H54 (cell line): ENCODE data around the gene IL22RA1.

ENCODE experiments used
- DNase-seq: peaks from one replicate; pipeline ENCODE4 v3.0.0; 2011; ENCODE audit warnings: low spot score, mixed read lengths; ENCODE audit not compliant: insufficient read length
- FAIRE-seq: peaks from 3 replicates; lab custom pipeline; 2011; peaks lifted over from hg19 to GRCh38; lab: Jason Lieb, UNC
- POLR2A ChIP-seq: IDR thresholded peaks from 2 replicates; pipeline ENCODE4 v1.6.1; 2011; ENCODE audit warnings: low read depth, mild to moderate bottlenecking, low read length

The IL22RA1 gene

GRCh38 chr1:24136956-24137539 is 5.9 kb downstream of the IL22RA1 start:
- DNase-seq (no peak), FAIRE-seq (no peak)
- no peak for TF ChIP-seq POLR2A

GRCh38 chr1:24134376-24134775 is 8.6 kb downstream of the IL22RA1 start:
- FAIRE-seq (no peak), DNase-seq (no peak)
- no peak for TF ChIP-seq POLR2A

GRCh38 chr1:24133819-24134218 is 9.1 kb downstream of the IL22RA1 start:
- DNase-seq (no peak), FAIRE-seq (no peak)
- TF ChIP-seq POLR2A = no peak

- FAIRE-seq (no peak), DNase-seq (no peak)
Measured at GRCh38 chr1:24130385-24130784, 12.6 kb downstream of the IL22RA1 start.

GRCh38 chr1:24127801-24128363 is 15.1 kb downstream of the IL22RA1 start:
- no peak for TF ChIP-seq POLR2A
- DNase-seq (no peak), FAIRE-seq (no peak)

More at GRCh38 chr1:24130385-24130784, 12.6 kb downstream of the IL22RA1 start:
- TF ChIP-seq POLR2A = no peak

- TF ChIP-seq POLR2A = no peak
- DNase-seq (no peak), FAIRE-seq (no peak)
Measured at GRCh38 chr1:24127134-24127800, 15.7 kb downstream of the IL22RA1 start.

GRCh38 chr1:24126672-24127023 is 16.3 kb downstream of the IL22RA1 start:
- no peak for FAIRE-seq
- TF ChIP-seq POLR2A = no peak
- no peak for DNase-seq

GRCh38 chr1:24126018-24126671 is 16.8 kb downstream of the IL22RA1 start:
- no peak for TF ChIP-seq POLR2A
- FAIRE-seq (peak; percentile 55), DNase-seq (peak; percentile 26)

GRCh38 chr1:24125456-24125855 is 17.5 kb downstream of the IL22RA1 start:
- TF ChIP-seq POLR2A = no peak
- FAIRE-seq (no peak), DNase-seq (no peak)

GRCh38 chr1:24124980-24125379 is 18.0 kb downstream of the IL22RA1 start:
- DNase-seq (no peak), FAIRE-seq (no peak)
- TF ChIP-seq POLR2A = no peak

GRCh38 chr1:24123611-24124010 is 19.3 kb downstream of the IL22RA1 start:
- no peak for FAIRE-seq
- DNase-seq = no peak
- no peak for TF ChIP-seq POLR2A

- FAIRE-seq (no peak), DNase-seq (no peak)
- TF ChIP-seq POLR2A = no peak
Measured at GRCh38 chr1:24122776-24123175, 20.2 kb downstream of the IL22RA1 start.

GRCh38 chr1:24121406-24121805 is 21.5 kb downstream of the IL22RA1 start:
- no peak for TF ChIP-seq POLR2A
- FAIRE-seq = no peak

GRCh38 chr1:24120965-24121364 is 22.0 kb downstream of the IL22RA1 start:
- DNase-seq (no peak), FAIRE-seq (no peak)
- TF ChIP-seq POLR2A = no peak

More at GRCh38 chr1:24121406-24121805, 21.5 kb downstream of the IL22RA1 start:
- no peak for DNase-seq
